Karpas-422 (cell line): ENCODE measurements around the gene SLC12A7. TPM values are rescaled to one million over a fixed set of nuclear protein-coding genes. Genes with fewer than 3 reads are reported as not detected.

Experiments used
- DNase-seq: peaks from one replicate; pipeline ENCODE4 v3.0.0-alpha.2; 2015
- H2AFZ ChIP-seq: fragments of 200-600 bp; sonication (generic); 2 replicates; pipeline ENCODE4 v1.6.1; 2014; ENCODE audit warnings: antibody characterized with exemption, low read length, mixed read lengths
- H3K27ac ChIP-seq: fragments of 200-600 bp; sonication (generic); 2 replicates; pipeline ENCODE4 v1.5.1; 2014; ENCODE audit warnings: mild to moderate bottlenecking, low read length, moderate library complexity
- H3K27me3 ChIP-seq: fragments of 200-600 bp; sonication (generic); 2 replicates; pipeline ENCODE4 v1.6.1; 2014; ENCODE audit warnings: low read length, mixed read lengths
- H3K36me3 ChIP-seq: fragments of 200-600 bp; sonication (generic); 2 replicates; pipeline ENCODE4 v1.6.1; 2014; ENCODE audit warnings: low read length, mixed read lengths; ENCODE audit not compliant: insufficient read depth
- H3K4me1 ChIP-seq: fragments of 200-600 bp; sonication (generic); 2 replicates; pipeline ENCODE4 v1.6.1; 2014; ENCODE audit warnings: mild to moderate bottlenecking, low read length, mixed read lengths
- H3K4me2 ChIP-seq: fragments of 200-600 bp; sonication (generic); 2 replicates; pipeline ENCODE4 v1.6.1; 2014; ENCODE audit warnings: low read length, low read depth, mild to moderate bottlenecking; ENCODE audit not compliant: poor library complexity, severe bottlenecking
- H3K4me3 ChIP-seq: fragments of 200-600 bp; sonication (generic); 2 replicates; pipeline ENCODE4 v1.5.1; 2014; ENCODE audit warnings: mild to moderate bottlenecking, antibody characterized with exemption, low read length, mixed read lengths
- H3K79me2 ChIP-seq: fragments of 200-600 bp; sonication (generic); 2 replicates; pipeline ENCODE4 v1.6.1; 2014; ENCODE audit warnings: mild to moderate bottlenecking, low read length, mixed read lengths
- H3K9ac ChIP-seq: fragments of 200-600 bp; sonication (generic); 2 replicates; pipeline ENCODE4 v1.6.0; 2014; ENCODE audit warnings: low read length
- H3K9me2 ChIP-seq: fragments of 200-600 bp; sonication (generic), shearing (Covaris generic); replicated peaks from 2 replicates; pipeline ENCODE4 v1.6.0; 2014; ENCODE audit warnings: mild to moderate bottlenecking, low read length, moderate library complexity; ENCODE audit not compliant: insufficient read depth
- H3K9me3 ChIP-seq: fragments of 300-700, 200-600 bp; sonication (generic); 2 replicates; pipeline ENCODE4 v1.6.1; 2014; ENCODE audit warnings: low read length, mixed read lengths
- H4K20me1 ChIP-seq: fragments of 200-600 bp; sonication (generic); 2 replicates; pipeline ENCODE4 v1.6.1; 2014; ENCODE audit warnings: mild to moderate bottlenecking, antibody characterized with exemption, low read length, low read depth; ENCODE audit not compliant: insufficient read depth
- total RNA-seq: library from RNA; depleted of rRNA; stranded (reverse); fragments of >200 nt; shearing (Covaris generic); gene quantifications from 2 replicates; pipeline ENCODE4 v1.2.3, GENCODE V29; 2014; ENCODE audit warnings: low replicate concordance

Gene SLC12A7
- total RNA-seq, 1 experiment from 2014 or later: not detected

GRCh38 chr5:1033606-1034420, 78.0 kb downstream of the SLC12A7 start:
- Histone ChIP-seq H3K9me2 (no peaks in the 10 kb centered on the region), H3K27ac (no peak overlapping the region), H3K79me2 (no peaks in the 10 kb centered on the region), H3K27me3 (no peaks in the 10 kb centered on the region), H3K4me3 (no peak overlapping the region), H3K4me2 (no peak overlapping the region), H3K4me1 (no peaks in the 10 kb centered on the region), H3K36me3 (no peaks in the 10 kb centered on the region), H2AFZ (no peak overlapping the region), H3K9me3 (no peaks in the 10 kb centered on the region), H3K9ac (no peak overlapping the region), H4K20me1 (no peaks in the 10 kb centered on the region)
- DNase-seq: no peak

GRCh38 chr5:1033178-1033577, 78.7 kb downstream of the SLC12A7 start:
- Histone ChIP-seq H4K20me1 (no peaks in the 10 kb centered on the region), H3K4me2 (no peak overlapping the region), H2AFZ (no peak overlapping the region), H3K9me2 (no peaks in the 10 kb centered on the region), H3K36me3 (no peaks in the 10 kb centered on the region), H3K4me1 (no peaks in the 10 kb centered on the region), H3K27me3 (no peaks in the 10 kb centered on the region), H3K79me2 (no peaks in the 10 kb centered on the region), H3K9ac (no peak overlapping the region), H3K27ac (no peak overlapping the region), H3K4me3 (no peak overlapping the region), H3K9me3 (no peaks in the 10 kb centered on the region)
- no peak for DNase-seq

- H3K27me3 ChIP-seq: no peaks in the 10 kb centered on the region
- no peak for DNase-seq
- no peaks in the 10 kb centered on the region for H3K36me3 ChIP-seq
Observed at GRCh38 chr5:1032551-1033027, 79.3 kb downstream of the SLC12A7 start.

GRCh38 chr5:1032011-1032410, 79.9 kb downstream of the SLC12A7 start:
- Histone ChIP-seq H3K9me2 (no peaks in the 10 kb centered on the region), H3K27ac (no peak overlapping the region), H3K4me2 (no peak overlapping the region), H3K4me1 (no peaks in the 10 kb centered on the region), H3K79me2 (no peaks in the 10 kb centered on the region), H3K4me3 (no peak overlapping the region), H3K36me3 (no peaks in the 10 kb centered on the region), H3K9me3 (no peaks in the 10 kb centered on the region), H3K27me3 (no peaks in the 10 kb centered on the region), H3K9ac (no peak overlapping the region), H4K20me1 (no peaks in the 10 kb centered on the region), H2AFZ (no peak overlapping the region)
- DNase-seq: no peak

More at GRCh38 chr5:1032551-1033027, 79.3 kb downstream of the SLC12A7 start:
- Histone ChIP-seq H3K4me3 (no peak overlapping the region), H2AFZ (no peak overlapping the region), H4K20me1 (no peaks in the 10 kb centered on the region), H3K79me2 (no peaks in the 10 kb centered on the region), H3K27ac (no peak overlapping the region), H3K4me1 (no peaks in the 10 kb centered on the region), H3K4me2 (no peak overlapping the region), H3K9me3 (no peaks in the 10 kb centered on the region), H3K9me2 (no peaks in the 10 kb centered on the region), H3K9ac (no peak overlapping the region)

- Histone ChIP-seq H3K4me3 (no peak overlapping the region), H3K4me2 (no peak overlapping the region), H3K9me3 (no peaks in the 10 kb centered on the region)
Observed at GRCh38 chr5:1031306-1031959, 80.4 kb downstream of the SLC12A7 start.

GRCh38 chr5:1030801-1031271, 81.0 kb downstream of the SLC12A7 start:
- no peak overlapping the region for H3K4me3 ChIP-seq

More at GRCh38 chr5:1031306-1031959, 80.4 kb downstream of the SLC12A7 start:
- Histone ChIP-seq H3K9me2 (no peaks in the 10 kb centered on the region), H3K79me2 (no peaks in the 10 kb centered on the region), H2AFZ (no peak overlapping the region), H3K36me3 (no peaks in the 10 kb centered on the region), H3K4me1 (no peaks in the 10 kb centered on the region), H3K9ac (no peak overlapping the region), H3K27ac (no peak overlapping the region), H4K20me1 (no peaks in the 10 kb centered on the region), H3K27me3 (no peaks in the 10 kb centered on the region)
- DNase-seq: no peak

GRCh38 chr5:1029945-1030625, 81.8 kb downstream of the SLC12A7 start:
- DNase-seq: no peak
- no peaks in the 10 kb centered on the region for H3K4me1 ChIP-seq
- H3K27ac ChIP-seq: no peak overlapping the region

More at GRCh38 chr5:1030801-1031271, 81.0 kb downstream of the SLC12A7 start:
- Histone ChIP-seq H3K9me2 (no peaks in the 10 kb centered on the region), H3K27ac (no peak overlapping the region), H3K36me3 (no peaks in the 10 kb centered on the region), H4K20me1 (no peaks in the 10 kb centered on the region), H3K9me3 (no peaks in the 10 kb centered on the region), H3K79me2 (no peaks in the 10 kb centered on the region), H3K4me1 (no peaks in the 10 kb centered on the region), H3K27me3 (no peaks in the 10 kb centered on the region), H3K9ac (no peak overlapping the region), H3K4me2 (no peak overlapping the region), H2AFZ (no peak overlapping the region)
- no peak for DNase-seq

More at GRCh38 chr5:1029945-1030625, 81.8 kb downstream of the SLC12A7 start:
- Histone ChIP-seq H3K4me2 (no peak overlapping the region), H3K79me2 (no peaks in the 10 kb centered on the region), H3K36me3 (no peaks in the 10 kb centered on the region), H3K9me2 (no peaks in the 10 kb centered on the region), H3K27me3 (no peaks in the 10 kb centered on the region), H3K9ac (no peak overlapping the region), H3K4me3 (no peak overlapping the region), H3K9me3 (no peaks in the 10 kb centered on the region), H2AFZ (no peak overlapping the region), H4K20me1 (no peaks in the 10 kb centered on the region)
